PC-3 (cell line): ENCODE results near the gene PLPPR1. TPM values are rescaled to one million over a fixed set of nuclear protein-coding genes. Genes with fewer than 3 reads are reported as not detected.

ENCODE experiments used
- ATAC-seq: fragments of 200-7000 bp; cut with Tn5 transposase; 2 replicates; pipeline ENCODE4 v1.9.1; 2020; ENCODE audit warnings: mild to moderate bottlenecking, moderate library complexity
- BruUV-seq: library from RNA; stranded (reverse); fragments of 400-500 nt; replicated peaks from 2 replicates; lab custom pipeline; 2021; lab: Mats Ljungman, UMichigan
- CTCF ChIA-PET: fragments of 300-600 bp; sonication (Branson Sonifier 250); formaldehyde crosslinking; loops from one replicate; lab custom pipeline; 2022; ENCODE audit warnings: antibody characterized with exemption; lab: Charles Lee
- POLR2A ChIA-PET: fragments of 300-600 bp; sonication (Branson Sonifier 250); formaldehyde crosslinking; loops from one replicate; lab custom pipeline; 2022; ENCODE audit warnings: antibody characterized with exemption; ENCODE audit not compliant: unreplicated experiment; lab: Charles Lee
- DNase-seq: peaks from one replicate; pipeline ENCODE4 v3.0.0-alpha.2; 2015
- H2AFZ ChIP-seq: fragments of 300-600 bp; sonication (generic); 2 replicates; pipeline ENCODE4 v1.6.0; 2016; ENCODE audit warnings: antibody characterized with exemption, low read length
- H3F3A ChIP-seq: fragments of 300-600 bp; sonication (generic); one replicate; pipeline ENCODE4 v1.6.0; 2017; ENCODE audit warnings: antibody characterized with exemption, low read length, control low read depth, mild to moderate bottlenecking; ENCODE audit not compliant: unreplicated experiment
- H3K27ac ChIP-seq: fragments of 300-600 bp; sonication (generic); 2 replicates; pipeline ENCODE4 v1.5.1; 2016; ENCODE audit warnings: mild to moderate bottlenecking, low read length
- H3K27me3 ChIP-seq: fragments of 300-600 bp; sonication (generic); 2 replicates; pipeline ENCODE4 v1.6.1; 2016; ENCODE audit warnings: low read length, mixed read lengths
- H3K36me3 ChIP-seq: fragments of 300-600 bp; sonication (generic); 2 replicates; pipeline ENCODE4 v1.6.1; 2016; ENCODE audit warnings: low read depth, mixed run types, low read length, mixed read lengths
- H3K4me1 ChIP-seq: fragments of 300-600 bp; sonication (generic); 2 replicates; pipeline ENCODE4 v1.5.1; 2016; ENCODE audit warnings: low read length; ENCODE audit not compliant: insufficient read depth
- H3K4me2 ChIP-seq: fragments of 300-600 bp; sonication (generic); 2 replicates; pipeline ENCODE4 v1.6.0; 2016; ENCODE audit warnings: low read length
- H3K4me3 ChIP-seq: fragments of 300-600 bp; sonication (generic); 2 replicates; pipeline ENCODE4 v1.5.1; 2016; ENCODE audit warnings: mild to moderate bottlenecking, low read length, mixed read lengths
- H3K79me2 ChIP-seq: fragments of 300-600 bp; sonication (generic); 2 replicates; pipeline ENCODE4 v1.6.1; 2017; ENCODE audit warnings: low read length, mixed read lengths
- H3K9ac ChIP-seq: fragments of 300-600 bp; sonication (generic); 2 replicates; pipeline ENCODE4 v1.6.0; 2016; ENCODE audit warnings: mild to moderate bottlenecking, low read length
- H3K9me2 ChIP-seq: fragments of 300-600 bp; sonication (generic); replicated peaks from 2 replicates; pipeline ENCODE4 v1.6.1; 2016; ENCODE audit warnings: mixed run types, low read length, mixed read lengths
- H3K9me3 ChIP-seq: fragments of 300-600 bp; sonication (generic); 2 replicates; pipeline ENCODE4 v1.6.1; 2016; ENCODE audit warnings: low read length, mixed read lengths
- H4K20me1 ChIP-seq: fragments of 300-600 bp; sonication (generic); 2 replicates; pipeline ENCODE4 v1.6.1; 2016; ENCODE audit warnings: low read length, mixed read lengths
- EZH2 ChIP-seq: fragments of 300-600 bp; sonication (generic); IDR thresholded peaks from one replicate; pipeline ENCODE4 v1.6.1; 2017; ENCODE audit warnings: antibody characterized with exemption, mild to moderate bottlenecking, low read length; ENCODE audit not compliant: unreplicated experiment
- EZH2phosphoT487 ChIP-seq: fragments of 300-600 bp; sonication (generic); IDR thresholded peaks from 2 replicates; pipeline ENCODE4 v1.6.1; 2018; ENCODE audit warnings: mild to moderate bottlenecking, antibody characterized with exemption, low read length, borderline replicate concordance
- intact Hi-C: fragments of 100-400 bp; cut with micrococcal nuclease; formaldehyde crosslinking; loops from 2 replicates; pipeline ENCODE4 v1.9.0; 2023
- total RNA-seq: library from RNA; depleted of rRNA; stranded (reverse); fragments of >200 nt; gene quantifications from 2 replicates; pipeline ENCODE4 v1.2.3, GENCODE V29; 2014
- TF ChIP-seq, protein P1 (sequence below): fragments of 300-600 bp; sonication (generic); conservative IDR thresholded peaks from 2 replicates; pipeline ENCODE4 v1.5.1; 2017; ENCODE audit warnings: antibody characterized with exemption, low read depth, mild to moderate bottlenecking, low read length

PLPPR1 gene
- total RNA-seq, 1 experiment from 2014 or later: not detected

DNA sequence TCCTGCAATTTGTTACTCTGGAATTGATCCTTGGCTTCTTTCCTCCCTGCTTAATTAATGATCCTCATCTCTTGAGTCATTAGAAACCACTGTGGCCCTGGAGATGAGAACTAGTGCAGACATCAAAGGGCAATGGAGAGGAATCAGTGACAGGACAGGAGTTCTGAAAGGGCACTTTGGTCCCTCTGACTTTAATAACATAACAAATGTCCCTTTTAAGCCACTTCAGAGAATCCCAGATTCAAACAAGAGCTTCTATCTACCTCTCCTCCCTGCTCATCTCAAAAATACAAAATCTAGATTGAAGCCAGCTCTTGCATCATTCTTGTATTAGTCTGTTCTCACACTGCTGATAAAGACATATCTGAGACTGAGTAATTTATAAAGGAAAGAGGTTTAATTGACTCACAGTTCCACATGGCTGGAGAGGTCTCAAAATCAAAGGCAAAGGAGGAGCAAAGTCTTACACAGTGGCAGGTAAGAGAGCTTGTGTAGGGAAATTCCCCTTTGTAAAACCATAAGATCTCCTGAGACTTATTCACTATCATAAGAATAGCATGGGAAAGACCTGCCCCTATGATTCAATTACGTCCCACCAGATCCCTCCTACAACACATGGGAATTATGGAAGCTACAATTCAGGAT is 139.1 kb downstream of the PLPPR1 start:
- TF ChIP-seq EZH2 (no peak), EZH2phosphoT487 (no peak)
- TF ChIP-seq, protein P1, sequence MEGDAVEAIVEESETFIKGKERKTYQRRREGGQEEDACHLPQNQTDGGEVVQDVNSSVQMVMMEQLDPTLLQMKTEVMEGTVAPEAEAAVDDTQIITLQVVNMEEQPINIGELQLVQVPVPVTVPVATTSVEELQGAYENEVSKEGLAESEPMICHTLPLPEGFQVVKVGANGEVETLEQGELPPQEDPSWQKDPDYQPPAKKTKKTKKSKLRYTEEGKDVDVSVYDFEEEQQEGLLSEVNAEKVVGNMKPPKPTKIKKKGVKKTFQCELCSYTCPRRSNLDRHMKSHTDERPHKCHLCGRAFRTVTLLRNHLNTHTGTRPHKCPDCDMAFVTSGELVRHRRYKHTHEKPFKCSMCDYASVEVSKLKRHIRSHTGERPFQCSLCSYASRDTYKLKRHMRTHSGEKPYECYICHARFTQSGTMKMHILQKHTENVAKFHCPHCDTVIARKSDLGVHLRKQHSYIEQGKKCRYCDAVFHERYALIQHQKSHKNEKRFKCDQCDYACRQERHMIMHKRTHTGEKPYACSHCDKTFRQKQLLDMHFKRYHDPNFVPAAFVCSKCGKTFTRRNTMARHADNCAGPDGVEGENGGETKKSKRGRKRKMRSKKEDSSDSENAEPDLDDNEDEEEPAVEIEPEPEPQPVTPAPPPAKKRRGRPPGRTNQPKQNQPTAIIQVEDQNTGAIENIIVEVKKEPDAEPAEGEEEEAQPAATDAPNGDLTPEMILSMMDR: no peak
- H3K4me1 ChIP-seq: no peaks in the 10 kb centered on the region
- no peak overlapping the region for H2AFZ ChIP-seq
- ATAC-seq (no peak), DNase-seq (no peak)
- no peaks in the 10 kb centered on the region for H3K9me3 ChIP-seq
- BruUV-seq: no TSS peak
- H3K79me2 ChIP-seq: no peaks in the 10 kb centered on the region
- no peak overlapping the region for H3K4me2 ChIP-seq
- no peaks in the 10 kb centered on the region for H3K36me3 ChIP-seq
- H3K9ac ChIP-seq: no peak overlapping the region
- CTCF ChIA-PET: no interaction called here
- H3K27me3 ChIP-seq: no peaks in the 10 kb centered on the region
- no peak overlapping the region for H3K4me3 ChIP-seq
- no peaks in the 10 kb centered on the region for H3K9me2 ChIP-seq
- H3K27ac ChIP-seq: no peak overlapping the region
- intact Hi-C loops: no loop called here
- H4K20me1 ChIP-seq: no peaks in the 10 kb centered on the region
- H3F3A ChIP-seq: no peaks in the 10 kb centered on the region
- POLR2A ChIA-PET: no interaction called here

DNA sequence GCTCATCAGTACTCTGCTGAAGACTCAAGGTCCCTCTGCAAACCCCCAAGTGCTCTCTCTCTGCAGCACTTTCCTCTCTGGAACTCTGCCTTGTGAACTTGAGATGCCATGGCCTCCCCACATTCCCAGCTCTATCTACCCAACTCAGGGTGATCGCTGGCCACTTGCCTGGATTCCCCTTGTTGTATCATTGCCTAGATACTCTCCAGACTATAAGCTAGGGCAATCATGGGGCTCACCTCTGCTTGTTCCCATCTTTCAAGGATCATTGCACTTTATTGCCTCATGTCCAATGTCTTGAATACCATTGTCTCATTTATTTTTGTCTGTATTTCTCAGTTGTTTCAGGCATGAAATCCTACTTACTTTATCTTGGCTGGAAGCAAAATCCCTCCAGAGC is 144.1 kb downstream of the PLPPR1 start:
- H3K4me2 ChIP-seq: no peak overlapping the region
- no peaks in the 10 kb centered on the region for H3F3A ChIP-seq
- ChIA-PET CTCF (no interaction called here), POLR2A (no interaction called here)
- no peak overlapping the region for H3K27ac ChIP-seq
- H3K36me3 ChIP-seq: no peaks in the 10 kb centered on the region
- no peak for DNase-seq
- intact Hi-C loops: no loop called here
- H3K9me2 ChIP-seq: no peaks in the 10 kb centered on the region
- no peaks in the 10 kb centered on the region for H3K9me3 ChIP-seq
- H3K9ac ChIP-seq: no peak overlapping the region
- H3K4me3 ChIP-seq: no peak overlapping the region
- no peak overlapping the region for H2AFZ ChIP-seq
- no peaks in the 10 kb centered on the region for H4K20me1 ChIP-seq
- ATAC-seq: no peak
- no peaks in the 10 kb centered on the region for H3K79me2 ChIP-seq
- no peaks in the 10 kb centered on the region for H3K4me1 ChIP-seq
- no peaks in the 10 kb centered on the region for H3K27me3 ChIP-seq
- no TSS peak for BruUV-seq
- TF ChIP-seq EZH2: no peak
- TF ChIP-seq, protein P1: no peak
- TF ChIP-seq EZH2phosphoT487: no peak

DNA sequence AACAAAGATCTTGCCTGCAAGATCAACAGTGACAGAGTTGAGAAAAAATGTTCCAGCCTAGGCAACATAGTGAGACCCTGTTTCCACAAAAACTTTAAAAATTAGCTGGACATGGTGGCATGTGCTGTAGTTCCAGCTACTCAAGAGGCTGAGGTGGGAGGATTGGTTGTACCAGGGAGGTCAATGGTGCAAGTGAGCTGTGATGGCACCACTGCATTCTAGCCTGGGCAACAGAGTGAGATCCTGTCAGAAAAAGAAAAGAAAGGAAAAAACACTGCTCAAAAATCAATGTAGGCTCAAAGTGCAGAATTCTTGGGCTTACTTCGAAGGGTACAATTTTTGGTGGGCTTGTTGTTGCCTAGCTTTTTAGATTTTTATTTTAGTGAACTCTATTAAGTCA is 145.4 kb downstream of the PLPPR1 start:
- no peak for ATAC-seq
- Histone ChIP-seq H3K79me2 (no peaks in the 10 kb centered on the region), H3K4me2 (no peak overlapping the region), H4K20me1 (no peaks in the 10 kb centered on the region), H3K27ac (no peak overlapping the region), H3K36me3 (no peaks in the 10 kb centered on the region), H3F3A (no peaks in the 10 kb centered on the region), H3K27me3 (no peaks in the 10 kb centered on the region), H3K4me1 (no peaks in the 10 kb centered on the region), H3K9me2 (no peaks in the 10 kb centered on the region), H3K4me3 (no peak overlapping the region), H2AFZ (no peak overlapping the region), H3K9me3 (no peaks in the 10 kb centered on the region), H3K9ac (no peak overlapping the region)
- ChIA-PET CTCF (no interaction called here), POLR2A (no interaction called here)
- intact Hi-C loops: no loop called here
- no peak for DNase-seq
- no TSS peak for BruUV-seq
- no peak for TF ChIP-seq EZH2
- TF ChIP-seq, protein P1: no peak
- TF ChIP-seq EZH2phosphoT487: no peak
